HG02610 (cell line): ENCODE results near the gene KDM6A.

ENCODE experiments used
- ATAC-seq: cut with Tn5 transposase; IDR thresholded peaks from one replicate; pipeline ENCODE4 v1.9.1; 2021; ENCODE audit warnings: mild to moderate bottlenecking, moderate library complexity; ENCODE audit not compliant: unreplicated experiment

KDM6A gene

DNA sequence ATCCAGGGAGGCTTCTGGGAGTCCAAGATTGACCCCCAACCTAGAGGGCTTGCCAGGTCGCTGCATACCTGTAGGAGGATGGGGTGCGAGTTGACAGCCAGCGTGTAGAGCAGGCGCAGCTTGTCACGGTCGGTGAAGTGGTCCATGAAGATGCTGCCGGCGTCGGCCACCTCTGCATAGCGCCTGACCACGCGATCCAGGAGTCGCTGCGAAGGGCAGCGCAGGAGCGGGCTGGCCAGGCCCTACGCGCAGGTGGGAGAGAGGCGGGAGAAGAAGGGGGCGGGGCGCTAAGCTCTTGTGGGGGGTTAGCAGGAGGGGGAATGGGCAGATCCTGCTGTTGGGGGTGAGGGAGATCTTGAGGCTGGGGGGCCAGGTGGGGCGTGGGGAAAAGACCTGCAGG lies 284.7 kb downstream of the KDM6A start:
- ATAC-seq = no peak
